Measurements from ENCODE around the gene PLCE1.
"Not testable (repeated sequence)": the region's sequence is repeated elsewhere in the genome, so short reads cannot be mapped to it uniquely, and the experiment has no call there.

PLCE1 gene

DNA sequence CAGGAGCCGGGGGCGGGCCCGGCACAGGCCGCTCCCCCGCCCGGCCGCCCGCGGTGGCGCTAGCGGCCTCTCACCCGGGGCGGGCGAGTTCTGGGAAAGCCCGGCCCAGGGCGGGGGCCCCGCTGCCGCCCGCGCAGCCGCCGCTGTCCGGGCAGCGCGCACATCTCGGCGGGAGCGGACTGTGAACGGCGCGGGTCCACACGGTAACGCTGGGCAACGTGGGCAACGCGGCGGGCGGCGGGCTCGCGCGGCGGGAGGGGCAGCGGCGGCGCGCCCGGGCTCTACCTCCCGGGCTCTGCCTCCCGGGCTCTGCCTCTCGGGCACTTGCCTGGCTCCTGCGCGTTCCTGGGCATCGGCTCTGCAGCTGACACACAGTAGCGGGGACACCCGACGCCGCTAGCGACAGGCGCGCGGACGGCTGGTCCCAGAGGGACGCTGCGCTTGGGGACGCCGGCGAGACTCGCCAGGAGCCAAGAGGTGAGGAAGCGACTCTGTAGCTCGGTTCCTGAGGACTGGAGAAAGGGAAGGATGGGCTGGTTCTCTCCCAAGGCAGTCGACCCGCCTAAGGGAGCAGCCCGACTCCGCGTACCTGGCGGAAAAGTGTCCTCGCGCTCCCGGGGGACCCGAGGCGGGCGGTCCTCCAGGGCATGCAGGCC lies at the start of gene PLCE1:
PLCE1 (plus strand) TSS at position 150 of the 656 bp plus-strand sequence. CDS start 37,116 bp downstream, outside the sequence.
- no peak for DNase-seq

- no peak for DNase-seq
These were observed 47.9 kb upstream of the PLCE1 start for GRCh38 chr10:93945819-93946218.

DNA sequence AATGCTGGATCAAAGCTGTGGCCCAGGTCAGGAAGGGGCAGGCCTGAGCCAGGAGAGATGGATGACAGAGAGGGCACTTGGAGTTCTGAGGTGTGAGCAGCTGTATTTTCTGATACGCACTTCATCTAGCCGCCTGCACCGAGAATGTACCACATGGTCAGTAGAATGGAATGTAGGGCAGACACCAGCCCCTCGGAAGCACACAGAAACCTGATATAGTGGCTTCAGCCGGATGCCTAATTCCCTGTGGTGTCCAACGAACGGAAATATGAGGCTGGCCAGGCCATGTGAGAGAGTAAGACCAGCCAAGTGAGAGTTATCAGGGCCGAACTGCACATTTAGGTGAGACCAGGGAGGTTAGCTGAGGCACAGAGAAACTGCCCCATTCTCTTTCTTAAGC lies 46.7 kb upstream of the PLCE1 start:
- DNase-seq: no peak

- no peak for DNase-seq
These were observed 46.2 kb upstream of the PLCE1 start for GRCh38 chr10:93947524-93947923.

DNA sequence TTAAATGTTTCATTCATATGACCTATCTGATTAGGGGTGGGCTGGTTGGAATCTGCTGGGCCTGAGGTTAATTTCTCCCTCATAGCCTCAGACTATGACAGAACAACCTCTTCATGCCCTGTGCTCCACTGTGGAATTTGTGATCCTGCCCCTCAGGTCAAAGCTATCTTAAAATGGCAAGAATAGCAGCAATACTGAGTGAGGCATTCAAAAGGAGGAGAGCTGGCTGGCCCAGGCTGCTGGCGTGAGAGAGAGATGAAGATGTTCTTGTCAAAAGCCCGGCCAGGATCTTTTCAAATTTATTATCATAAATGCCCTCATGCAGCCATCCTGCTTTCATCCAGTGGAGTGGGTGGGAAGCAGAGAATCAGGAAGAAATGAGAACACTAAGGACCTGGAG lies 41.8 kb upstream of the PLCE1 start:
- no peak for DNase-seq

- DNase-seq: no peak
These were observed 39.4 kb upstream of the PLCE1 start for GRCh38 chr10:93954299-93954698.

- no peak for DNase-seq
These were observed 38.9 kb upstream of the PLCE1 start for GRCh38 chr10:93954726-93955363.

DNA sequence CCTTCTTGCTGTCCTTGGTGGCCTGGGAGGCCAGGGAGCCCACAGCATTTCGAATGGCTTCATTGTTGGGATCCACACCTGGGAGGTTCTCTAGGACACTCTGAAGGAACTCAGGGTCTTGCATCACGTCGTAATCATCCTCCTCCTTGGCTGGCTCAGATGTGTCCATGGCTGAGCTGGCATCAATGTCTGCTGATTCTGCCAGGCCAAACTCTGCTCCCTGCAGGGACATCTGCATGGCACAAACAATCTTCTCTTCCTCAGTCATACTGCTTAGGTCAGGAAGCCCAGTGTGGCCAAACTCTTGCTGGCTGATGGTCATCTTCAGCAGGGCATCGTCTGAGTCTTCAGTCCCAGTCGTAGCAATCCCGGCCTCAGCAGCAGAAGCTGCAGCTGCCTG lies 34.9 kb upstream of the PLCE1 start:
- DNase-seq: no peak

DNA sequence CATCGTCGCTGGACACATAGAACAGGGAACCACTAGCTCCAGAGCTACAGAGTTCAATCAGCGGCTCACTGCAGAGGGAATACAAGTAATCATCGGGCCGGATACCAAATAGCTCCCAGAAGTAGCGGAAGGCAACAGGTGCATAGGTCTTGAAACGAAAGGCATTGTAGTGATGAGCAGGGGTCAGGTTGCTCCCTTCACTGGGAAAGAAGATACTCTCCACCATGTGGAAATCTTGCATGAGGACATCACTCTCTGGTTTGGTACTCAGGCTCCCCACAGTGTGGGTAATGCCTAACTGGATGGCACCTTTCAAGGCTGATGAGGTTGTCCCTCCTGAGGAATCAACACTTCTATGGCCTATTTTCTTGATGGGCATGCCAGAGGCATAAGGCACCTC lies 32.7 kb upstream of the PLCE1 start:
- not testable (repeated sequence) for DNase-seq

DNA sequence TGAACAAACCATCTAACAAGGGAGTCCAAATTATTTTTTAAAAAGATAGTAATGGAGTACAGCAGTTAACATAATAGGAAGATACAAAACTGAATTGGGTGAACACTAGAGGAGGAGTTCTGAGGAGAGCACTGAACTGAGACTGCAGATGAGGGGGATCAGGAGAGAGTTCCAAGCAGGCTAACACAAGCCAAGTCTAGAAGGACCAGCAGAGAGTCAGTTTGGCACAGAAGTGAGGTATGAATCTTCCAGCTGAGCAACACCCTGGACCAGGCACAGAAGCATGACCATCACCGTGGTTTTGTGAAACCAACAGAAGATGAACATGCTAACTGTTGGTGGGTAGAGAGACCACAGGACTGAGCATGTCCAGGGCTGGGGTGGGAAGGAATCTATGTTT lies 30.8 kb upstream of the PLCE1 start:
- no peak for DNase-seq

DNA sequence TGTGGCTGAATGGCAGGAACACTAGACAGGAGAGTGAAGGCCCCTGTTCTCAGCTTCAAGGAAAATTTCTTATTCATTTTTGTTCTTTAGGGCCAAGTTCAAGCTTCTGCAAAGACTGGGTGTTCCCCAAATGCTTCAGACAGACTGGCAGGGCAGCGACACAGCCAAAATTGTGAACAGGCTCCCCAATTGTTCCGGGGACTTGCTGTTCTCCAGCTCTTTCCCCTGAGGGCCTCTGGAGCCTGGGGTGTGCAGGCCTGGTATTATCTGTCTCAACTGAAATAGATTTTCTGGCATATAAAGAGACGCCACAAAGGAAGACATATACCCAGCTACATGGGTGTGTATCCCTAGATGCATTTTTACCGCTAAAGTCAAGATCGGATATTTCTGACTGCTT lies 30.3 kb upstream of the PLCE1 start:
- DNase-seq: no peak

DNA sequence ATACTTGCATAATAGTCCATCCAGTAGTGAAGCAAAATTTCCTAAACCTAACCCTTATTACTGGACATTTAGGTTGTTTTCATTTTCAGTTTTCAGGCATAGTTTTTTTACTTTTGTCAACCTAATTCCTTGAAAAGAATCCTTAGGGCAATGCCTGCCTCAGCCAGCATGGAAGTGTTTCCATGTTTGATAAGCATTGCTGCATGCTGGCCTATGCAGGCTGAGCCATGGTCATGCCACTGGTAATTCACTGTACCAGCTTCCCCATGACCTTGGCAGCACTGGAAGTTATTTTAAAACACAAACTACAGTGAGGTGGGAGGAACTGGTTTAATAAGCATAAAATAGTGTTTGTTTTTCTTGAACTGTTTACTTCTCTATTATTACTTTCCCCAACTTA lies 27.8 kb upstream of the PLCE1 start:
- DNase-seq: no peak

DNA sequence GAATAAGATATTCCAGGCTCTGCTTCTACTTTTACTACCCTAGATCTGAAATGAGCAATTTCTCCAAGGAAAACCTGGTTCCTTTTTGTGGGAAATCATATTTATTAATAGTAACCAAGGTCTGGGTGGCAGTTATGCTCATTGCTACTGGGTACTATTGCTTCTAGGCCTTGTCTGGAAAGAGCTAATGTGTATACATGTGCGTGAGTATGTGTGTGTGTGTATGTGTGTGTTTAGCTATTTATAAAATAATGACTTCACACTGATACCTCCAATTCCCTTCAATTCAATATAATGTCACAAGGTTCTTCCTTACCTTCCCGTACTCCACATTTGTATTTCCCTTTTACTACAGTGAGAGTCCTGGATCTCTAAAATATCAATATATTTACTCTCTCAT lies 26.0 kb upstream of the PLCE1 start:
- DNase-seq: no peak

- DNase-seq: no peak
These were observed 25.2 kb upstream of the PLCE1 start for GRCh38 chr10:93968540-93968945.

GRCh38 chr10:93970433-93971010 lies 23.2 kb upstream of the PLCE1 start:
- not testable (repeated sequence) for DNase-seq

DNA sequence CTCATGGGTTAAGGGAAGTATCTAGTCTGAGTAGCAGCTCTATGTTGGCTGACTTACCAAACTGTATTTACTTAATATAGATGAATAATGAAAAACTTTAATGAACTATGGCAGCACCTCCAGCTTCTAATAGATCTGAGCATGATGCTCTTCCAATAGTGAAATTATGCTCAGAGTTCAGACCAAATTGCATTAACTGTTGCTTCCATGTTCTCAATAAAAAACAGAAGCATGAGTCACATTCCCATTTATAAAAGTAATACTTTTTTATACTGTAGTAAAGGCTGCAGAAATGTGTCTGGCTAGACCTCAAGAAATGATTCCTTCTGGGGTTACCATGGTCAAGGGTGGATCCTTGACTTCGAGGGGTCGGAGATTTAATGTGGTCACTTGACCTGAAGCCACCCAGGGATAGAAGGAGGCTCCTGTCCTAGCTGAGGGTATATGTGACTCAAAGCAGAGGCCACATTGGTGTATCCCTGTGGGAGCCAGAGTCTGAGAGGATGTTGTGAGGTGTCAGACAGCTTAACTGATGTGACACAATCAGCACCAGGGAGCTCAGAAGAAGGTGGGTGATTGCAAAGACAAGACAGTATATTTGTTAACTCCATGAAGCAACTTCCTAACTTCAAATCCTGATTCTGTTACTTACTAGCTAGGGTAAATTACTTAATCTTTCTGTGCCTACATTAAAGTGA lies 19.8 kb upstream of the PLCE1 start:
- DNase-seq: no peak

- DNase-seq: no peak
These were observed 16.3 kb upstream of the PLCE1 start for GRCh38 chr10:93977442-93977841.

GRCh38 chr10:93980486-93980885 lies 13.2 kb upstream of the PLCE1 start:
- DNase-seq: no peak

DNA sequence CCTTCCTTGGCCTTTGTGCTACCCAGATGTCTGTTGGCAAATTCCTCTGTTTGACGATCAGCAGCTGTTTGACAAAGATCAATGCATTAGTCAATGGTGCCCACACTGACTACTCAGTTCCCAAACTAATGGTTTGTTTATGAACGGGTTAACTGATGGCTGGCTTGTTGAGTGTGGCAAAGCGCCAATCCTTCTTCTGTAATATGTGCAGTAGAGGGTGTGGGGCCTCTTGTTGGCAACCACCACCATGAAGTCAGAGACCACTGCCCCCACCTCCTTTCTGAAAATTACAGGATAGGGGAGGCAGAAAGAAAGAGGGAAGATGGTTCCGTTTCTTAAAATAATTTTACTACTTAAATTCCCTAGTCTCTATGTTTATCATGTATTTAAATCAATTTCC lies 2.6 kb upstream of the PLCE1 start:
- no peak for DNase-seq

DNA sequence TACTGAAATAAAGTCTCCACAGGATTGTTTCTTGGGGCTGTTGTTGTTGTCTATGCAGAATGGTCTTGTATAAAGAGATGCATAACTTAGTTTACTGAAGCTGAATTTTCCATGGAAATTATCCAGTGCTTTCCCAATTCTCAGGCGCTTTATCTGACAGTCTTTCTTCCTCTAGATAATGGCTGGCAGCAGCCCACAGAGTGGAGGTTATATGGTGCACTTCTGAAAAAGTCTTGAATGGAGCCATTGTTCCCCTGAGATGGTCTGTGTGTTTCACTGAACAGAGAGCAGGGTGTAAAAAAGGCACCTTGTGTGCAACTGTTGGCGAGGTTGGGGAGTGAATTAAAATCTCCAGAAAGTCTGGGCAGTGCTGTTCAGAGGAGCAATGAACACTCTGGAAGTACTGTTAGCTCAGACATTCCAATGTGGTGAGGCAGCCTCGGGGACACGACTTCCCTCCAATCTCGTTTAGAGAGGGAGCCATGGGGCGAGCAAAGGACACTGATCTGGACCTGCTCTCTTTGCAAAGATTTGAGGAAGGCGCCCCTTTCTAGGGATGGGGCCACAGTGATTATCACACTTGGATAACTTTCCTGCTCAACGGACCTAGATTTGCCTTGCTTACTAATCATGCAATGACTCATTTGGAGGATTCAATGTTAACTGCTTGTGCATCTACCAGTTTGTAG lies 2.0 kb upstream of the PLCE1 start:
- DNase-seq: no peak

DNA sequence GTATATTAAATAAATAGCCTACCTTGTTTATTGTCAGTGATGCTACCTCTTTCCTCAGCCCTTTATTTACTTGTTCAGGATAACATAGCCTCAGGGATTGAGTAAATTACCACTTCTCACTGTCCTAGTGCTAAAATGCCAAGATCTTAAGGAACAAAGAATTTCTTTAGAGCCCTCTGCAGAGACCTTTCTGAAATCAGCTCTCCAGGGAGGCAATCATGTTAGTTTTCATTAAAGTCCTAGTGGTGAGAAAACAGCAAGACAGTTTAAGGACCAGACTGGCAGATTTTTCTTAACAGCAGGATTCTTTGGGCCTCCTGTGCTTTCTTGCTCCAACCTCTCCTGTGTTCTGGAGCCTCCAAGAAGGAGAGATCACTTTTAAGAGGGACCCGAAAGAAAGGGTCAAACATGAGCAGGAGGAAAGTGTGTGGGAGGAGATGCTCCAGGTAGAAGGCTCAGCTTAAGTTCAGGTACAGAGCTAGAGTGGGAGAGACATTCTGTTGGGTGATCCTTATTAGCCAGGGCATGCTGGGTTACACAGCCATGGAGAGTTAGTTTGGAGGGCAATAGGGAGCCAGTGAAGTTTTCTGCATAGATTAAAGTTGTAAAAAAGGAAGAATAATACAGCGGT lies 1.2 kb upstream of the PLCE1 start:
- DNase-seq: no peak

DNA sequence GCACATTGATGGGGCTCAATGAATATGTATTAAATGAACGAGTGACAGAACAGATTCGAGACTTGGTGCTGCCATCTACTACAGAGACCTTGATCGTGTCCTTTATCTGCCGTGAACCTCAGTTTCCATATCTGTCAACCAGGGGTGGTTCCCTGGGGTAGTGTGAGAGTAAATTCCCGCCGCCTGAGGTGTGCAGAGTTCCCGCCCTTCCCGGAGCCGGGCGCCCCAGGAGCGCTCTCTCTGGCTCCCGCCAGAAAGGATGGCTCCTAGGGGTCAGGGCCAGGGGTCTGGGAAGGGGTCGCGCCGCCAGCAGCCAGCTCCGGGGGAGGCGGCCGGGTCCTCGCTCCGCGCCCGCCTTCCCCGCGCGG lies 333 bp upstream of the PLCE1 start:
- no peak for DNase-seq

DNA sequence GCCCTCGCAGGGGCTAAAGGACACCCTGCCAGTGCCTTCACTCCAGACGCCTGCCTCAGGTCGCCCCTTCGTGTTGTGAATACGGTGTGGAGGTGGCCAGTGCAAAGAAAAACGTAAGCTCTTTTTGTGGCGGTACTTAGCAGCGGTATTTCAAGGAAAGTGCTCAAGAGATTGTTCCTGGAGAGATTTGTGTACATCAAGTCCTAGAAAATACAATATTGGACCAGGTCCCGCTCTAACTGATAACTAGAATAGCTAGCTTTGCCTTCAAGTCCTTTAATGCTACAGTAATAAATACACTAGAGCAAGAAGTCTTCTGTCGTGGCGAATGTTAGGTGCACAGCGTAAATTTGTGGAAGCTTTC lies 689 bp downstream of the PLCE1 start:
- DNase-seq: no peak
